ENCODE measurements around the gene MOB3A. TPM values are rescaled to one million over a fixed set of nuclear protein-coding genes. Genes with fewer than 3 reads are reported as not detected.
A peak's percentile ranks its signal among the peaks of the same experiment; 100 is the strongest.

Gene MOB3A
- total RNA-seq, 1 donor from 2014 or later = 17.0 TPM

- DNase-seq (ENCODE audit: low spot score) = no peak
- intact Hi-C loops (cut with DNase I) = loop anchor here (2.0 kb wide), 1 partner anchor 15 kb away; no protein-coding TSS in a partner anchor
Observed at GRCh38 chr19:2063824-2064223, 32.3 kb downstream of the MOB3A start.

- intact Hi-C loops (cut with DNase I) = no loop called here
- DNase-seq (ENCODE audit: low spot score) = no peak
Observed at GRCh38 chr19:2062770-2063169, 33.4 kb downstream of the MOB3A start.

- DNase-seq (ENCODE audit: low spot score) = no peak
- intact Hi-C loops (cut with DNase I) = no loop called here
Observed at GRCh38 chr19:2062389-2062729, 33.8 kb downstream of the MOB3A start.

- peak; percentile 99 for DNase-seq (ENCODE audit: low spot score)
- intact Hi-C loops (cut with DNase I) = loop anchor here (2.0 kb wide), 1 partner anchor 29 kb away; no protein-coding TSS in a partner anchor
Observed at GRCh38 chr19:2061495-2062388, 34.4 kb downstream of the MOB3A start.

GRCh38 chr19:2060884-2061494, 35.1 kb downstream of the MOB3A start:
- intact Hi-C loops (cut with DNase I) = loop anchor here (2.0 kb wide), 1 partner anchor 28 kb away; no protein-coding TSS in a partner anchor
- peak; percentile 88 for DNase-seq (ENCODE audit: low spot score)

GRCh38 chr19:2059422-2060201, 36.5 kb downstream of the MOB3A start:
- no peak for DNase-seq (ENCODE audit: low spot score)
- intact Hi-C loops (cut with DNase I) = loop anchor here (2.0 kb wide), 1 partner anchor 27 kb away; no protein-coding TSS in a partner anchor

GRCh38 chr19:2058570-2059421, 37.3 kb downstream of the MOB3A start:
- DNase-seq (ENCODE audit: low spot score) = no peak
- intact Hi-C loops (cut with DNase I) = no loop called here

GRCh38 chr19:2057484-2058469, 38.3 kb downstream of the MOB3A start:
- no peak for DNase-seq (ENCODE audit: low spot score)
- intact Hi-C loops (cut with DNase I) = no loop called here

- DNase-seq (ENCODE audit: low spot score) = no peak
- intact Hi-C loops (cut with DNase I) = no loop called here
Observed at GRCh38 chr19:2056837-2057192, 39.3 kb downstream of the MOB3A start.

GRCh38 chr19:2055931-2056836, 39.9 kb downstream of the MOB3A start:
- intact Hi-C loops (cut with DNase I) = no loop called here
- DNase-seq (ENCODE audit: low spot score) = peak; percentile 90

- no peak for DNase-seq (ENCODE audit: low spot score)
Observed at GRCh38 chr19:2054763-2055162, 41.4 kb downstream of the MOB3A start.

GRCh38 chr19:2053601-2054389, 42.3 kb downstream of the MOB3A start:
- intact Hi-C loops (cut with DNase I) = no loop called here
- no peak for DNase-seq (ENCODE audit: low spot score)

More at GRCh38 chr19:2054763-2055162, 41.4 kb downstream of the MOB3A start:
- intact Hi-C loops (cut with DNase I) = no loop called here

- DNase-seq (ENCODE audit: low spot score) = no peak
Observed at GRCh38 chr19:2051773-2052704, 44.1 kb downstream of the MOB3A start.

GRCh38 chr19:2050991-2051772, 44.9 kb downstream of the MOB3A start, which contains the start of gene MKNK2:
Gene MKNK2 (minus strand): TSS chr19:2051244. CDS start chr19:2050851, 393 bp downstream.
- intact Hi-C loops (cut with DNase I) = no loop called here
- DNase-seq (ENCODE audit: low spot score) = peak; percentile 98

More at GRCh38 chr19:2051773-2052704, 44.1 kb downstream of the MOB3A start:
- intact Hi-C loops (cut with DNase I) = no loop called here

All from cardiac septum (tissue), 1 donor.